HCT116 (cell line): ENCODE data around the gene E4F1. TPM values are rescaled to one million over a fixed set of nuclear protein-coding genes. Genes with fewer than 3 reads are reported as not detected.

ENCODE experiments used
- ATAC-seq: fragments of 200-7000 bp; cut with Tn5 transposase; 2 replicates; pipeline ENCODE4 v1.9.1; 2020; ENCODE audit warnings: mild to moderate bottlenecking, moderate library complexity
- BruUV-seq: library from RNA; stranded (reverse); fragments of 400-500 nt; replicated peaks from 2 replicates; lab custom pipeline; 2021; lab: Mats Ljungman, UMichigan
- CTCF ChIA-PET: fragments of 300-600 bp; sonication (Branson Sonifier 250); formaldehyde crosslinking; loops from one replicate; lab custom pipeline; 2021; ENCODE audit warnings: antibody characterized with exemption; lab: Charles Lee
- POLR2A ChIA-PET: fragments of 300-600, 350-600 bp; sonication (Branson Sonifier 250); formaldehyde crosslinking; loops from one replicate; lab custom pipeline; 2021; ENCODE audit warnings: antibody characterized with exemption; lab: Charles Lee
- RAD21 ChIA-PET, 2 experiments: fragments of 300-600 bp; sonication (Branson Sonifier 250); formaldehyde crosslinking; loops; one replicate each; lab custom pipeline; 2023; ENCODE audit warnings: low total read pairs in 2 of 2; ENCODE audit not compliant: uncharacterized antibody in 2 of 2, unreplicated experiment in 2 of 2, low non-redundant PET in 1 of 2; lab: Charles Lee
- DNase-seq: peaks from one replicate; pipeline ENCODE4 v3.0.0-alpha.2; 2010; ENCODE audit warnings: low read depth, low spot score
- H2AFZ ChIP-seq: fragments of 200-600 bp; shearing (Covaris generic), sonication (generic); 2 replicates; pipeline ENCODE4 v1.6.1; 2017; ENCODE audit warnings: low read depth, mixed run types, mixed read lengths, antibody characterized with exemption, low read length; ENCODE audit not compliant: poor library complexity, severe bottlenecking
- H3K27ac ChIP-seq: 2 replicates; pipeline ENCODE4 v1.5.1; 2012; ENCODE audit warnings: low read depth, low read length
- H3K27me3 ChIP-seq: fragments of 200-600 bp; sonication (generic); 2 replicates; pipeline ENCODE4 v1.6.1; 2016; ENCODE audit warnings: mixed run types, low read length, mixed read lengths; ENCODE audit not compliant: insufficient read depth
- H3K36me3 ChIP-seq, 2 experiments: fragments of 200-500 bp in 1 of 2; fragments of 200-600 bp in 1 of 2; sonication (Bioruptor generic) in 1 of 2; sonication (generic) in 1 of 2; 2 replicates each; pipeline versions ENCODE4 v1.5.1 to v1.6.1; 2014 to 2016; ENCODE audit warnings: low read length in 2 of 2, inconsistent platforms in 1 of 2, mixed read lengths in 1 of 2, mixed run types in 1 of 2; ENCODE audit not compliant: insufficient read depth in 2 of 2, control insufficient read depth in 1 of 2
- H3K4me1 ChIP-seq, 2 experiments: fragments of 200-600 bp in 1 of 2; sonication (generic) in 1 of 2; 2 replicates each; pipeline versions ENCODE4 v1.5.1 to v1.6.1; 2012 to 2017; ENCODE audit warnings: low read length in 2 of 2, inconsistent platforms in 1 of 2, mild to moderate bottlenecking in 1 of 2, mixed read lengths in 1 of 2, mixed run types in 1 of 2, moderate library complexity in 1 of 2; ENCODE audit not compliant: insufficient read depth in 2 of 2, control insufficient read depth in 1 of 2
- H3K4me2 ChIP-seq: fragments of 200-600 bp; sonication (generic); 2 replicates; pipeline ENCODE4 v1.6.1; 2017; ENCODE audit warnings: mixed run types, low read length, mixed read lengths
- H3K4me3 ChIP-seq, 2 experiments: fragments of 200-600 bp in 1 of 2; sonication (generic) in 1 of 2; replicated peaks in 1 of 2; 2 replicates each; pipeline ENCODE4 v1.5.1; 2011 to 2016; ENCODE audit warnings: low read length in 2 of 2, control low read depth in 1 of 2, low read depth in 1 of 2, mild to moderate bottlenecking in 1 of 2, mixed read lengths in 1 of 2, mixed run types in 1 of 2
- H3K79me2 ChIP-seq: fragments of 200-600 bp; sonication (generic); 2 replicates; pipeline ENCODE4 v1.6.1; 2017; ENCODE audit warnings: mild to moderate bottlenecking, mixed run types, low read length, moderate library complexity, mixed read lengths; ENCODE audit not compliant: insufficient read depth
- H3K9ac ChIP-seq: fragments of 200-600 bp; sonication (generic); 2 replicates; pipeline ENCODE4 v1.6.1; 2016; ENCODE audit warnings: low read length, mixed read lengths
- H3K9me2 ChIP-seq: fragments of 200-600 bp; sonication (generic), shearing (Covaris generic); 2 replicates; pipeline ENCODE4 v1.6.1; 2017; ENCODE audit warnings: mixed run types, mild to moderate bottlenecking, moderate library complexity; ENCODE audit not compliant: insufficient read depth
- H3K9me3 ChIP-seq, 2 experiments: fragments of 200-500 bp in 1 of 2; fragments of 200-600 bp in 1 of 2; sonication (Bioruptor generic) in 1 of 2; sonication (generic) in 1 of 2; 2 replicates each; pipeline ENCODE4 v1.6.1; 2014 to 2017; ENCODE audit warnings: low read length in 2 of 2, mixed read lengths in 2 of 2, inconsistent platforms in 1 of 2, low read depth in 1 of 2, mild to moderate bottlenecking in 1 of 2, mixed run types in 1 of 2, moderate library complexity in 1 of 2; ENCODE audit not compliant: control insufficient read depth in 1 of 2, insufficient read depth in 1 of 2
- H4K20me1 ChIP-seq: fragments of 200-600 bp; sonication (generic), shearing (Covaris generic); 2 replicates; pipeline ENCODE4 v1.6.1; 2017; ENCODE audit warnings: mixed run types, mild to moderate bottlenecking, moderate library complexity; ENCODE audit not compliant: insufficient read depth
- ATF3 ChIP-seq: IDR thresholded peaks from 2 replicates; pipeline ENCODE4 v1.6.1; 2012
- CBX3 ChIP-seq: IDR thresholded peaks from 2 replicates; pipeline ENCODE4 v1.6.1; 2012; ENCODE audit warnings: low read depth
- CEBPB ChIP-seq: IDR thresholded peaks from 2 replicates; pipeline ENCODE4 v1.6.1; 2012; ENCODE audit warnings: low read depth
- EGR1 ChIP-seq: IDR thresholded peaks from 2 replicates; pipeline ENCODE4 v1.6.1; 2012; ENCODE audit warnings: low read depth
- ELF1 ChIP-seq: IDR thresholded peaks from 2 replicates; pipeline ENCODE4 v1.6.1; 2012; ENCODE audit warnings: low read depth, borderline replicate concordance
- EZH2phosphoT487 ChIP-seq: fragments of 200-600 bp; IDR thresholded peaks from 2 replicates; pipeline ENCODE4 v1.6.1; 2018; ENCODE audit warnings: antibody characterized with exemption, borderline replicate concordance
- MAX ChIP-seq: IDR thresholded peaks from 2 replicates; pipeline ENCODE4 v1.6.1; 2012
- POLR2AphosphoS5 ChIP-seq: IDR thresholded peaks from 2 replicates; pipeline ENCODE4 v1.6.1; 2011; ENCODE audit warnings: mild to moderate bottlenecking, low read depth, low read length, moderate library complexity
- RAD21 ChIP-seq: IDR thresholded peaks from 2 replicates; pipeline ENCODE4 v1.6.1; 2012; ENCODE audit warnings: low read depth, mild to moderate bottlenecking
- SP1 ChIP-seq: IDR thresholded peaks from 2 replicates; pipeline ENCODE4 v1.6.1; 2012; ENCODE audit warnings: low read depth
- SRF ChIP-seq: IDR thresholded peaks from 2 replicates; pipeline ENCODE4 v1.6.1; 2012; ENCODE audit warnings: low read depth
- TCF7L2 ChIP-seq: IDR thresholded peaks from 2 replicates; pipeline ENCODE4 v1.7.0; 2011; ENCODE audit warnings: borderline replicate concordance, inconsistent platforms; ENCODE audit not compliant: insufficient read depth, insufficient read length; ENCODE audit errors: extremely low read depth
- YY1 ChIP-seq: IDR thresholded peaks from 2 replicates; pipeline ENCODE4 v1.6.1; 2011; ENCODE audit warnings: low read length, low read depth, moderate library complexity, mild to moderate bottlenecking; ENCODE audit not compliant: insufficient replicate concordance; ENCODE audit errors: extremely low read depth
- ZBTB33 ChIP-seq: IDR thresholded peaks from 2 replicates; pipeline ENCODE4 v1.6.1; 2011; ENCODE audit warnings: mild to moderate bottlenecking, low read length, moderate library complexity; ENCODE audit not compliant: insufficient replicate concordance; ENCODE audit errors: extremely low read depth
- intact Hi-C: fragments of 100-400 bp; cut with micrococcal nuclease; formaldehyde crosslinking; loops from 2 replicates; pipeline ENCODE4 v1.10.0; 2022
- total RNA-seq: library from RNA; stranded (reverse); gene quantifications from one replicate; pipeline ENCODE4 v1.2.1, GENCODE V29; 2021; ENCODE audit not compliant: unreplicated experiment

The E4F1 gene
- total RNA-seq, 1 experiment from 2014 or later = 40.7 TPM

GRCh38 chr16:2180962-2181923 lies 42.1 kb upstream of the E4F1 start:
- ChIA-PET POLR2A (interaction anchor here (1.3 kb wide), 1 partner anchor 34 kb away, joined by 4 read pairs; the partner anchor contains the start of gene PGP), CTCF (no interaction called here)
- ATAC-seq = no peak

More at GRCh38 chr16:2180962-2181923, 42.1 kb upstream of the E4F1 start:
- TF ChIP-seq RAD21 (no peak), EGR1 (no peak), YY1 (no peak), ELF1 (no peak), ATF3 (no peak), POLR2AphosphoS5 (no peak), SRF (no peak), CEBPB (no peak), MAX (no peak), ZBTB33 (no peak), SP1 (no peak), TCF7L2 (no peak), CBX3 (no peak), EZH2phosphoT487 (no peak)
- Histone ChIP-seq H3K27ac (no peak overlapping the region), H3K4me2 (no peak overlapping the region), H3K9ac (no peak overlapping the region), H2AFZ (no peak overlapping the region), H3K27me3 (no peaks in the 10 kb centered on the region), H4K20me1 (no peaks in the 10 kb centered on the region), H3K9me2 (no peaks in the 10 kb centered on the region), H3K4me3 (no peak overlapping the region), H3K9me3 (no peaks in the 10 kb centered on the region), H3K36me3 (no peaks in the 10 kb centered on the region; a peak in 2 of 4 replicates), H3K79me2 (no peaks in the 10 kb centered on the region), H3K4me1 (peaks cover 0 to 5% of the 10 kb centered on the region in 2 experiments; a peak in 1 of 4 replicates)
- BruUV-seq = no TSS peak
- DNase-seq = no peak
- intact Hi-C loops = no loop called here
- RAD21 ChIA-PET = no interaction called here
